LNCaP clone FGC (cell line): ENCODE results near the gene KCTD17.

Experiments used
- DNase-seq: peaks from one replicate; pipeline ENCODE4 v3.0.0-alpha.2; 2011; ENCODE audit warnings: low read depth
- H3K4me3 ChIP-seq: 2 replicates; pipeline ENCODE4 v1.5.1; 2011; ENCODE audit warnings: mild to moderate bottlenecking, low read depth, low read length, control low read depth
- TF ChIP-seq, protein P1 (sequence below): IDR thresholded peaks from 2 replicates; pipeline ENCODE4 v1.5.1; 2012; ENCODE audit warnings: mild to moderate bottlenecking; ENCODE audit not compliant: control insufficient read depth, insufficient read depth; ENCODE audit errors: extremely low read depth

Gene KCTD17

DNA sequence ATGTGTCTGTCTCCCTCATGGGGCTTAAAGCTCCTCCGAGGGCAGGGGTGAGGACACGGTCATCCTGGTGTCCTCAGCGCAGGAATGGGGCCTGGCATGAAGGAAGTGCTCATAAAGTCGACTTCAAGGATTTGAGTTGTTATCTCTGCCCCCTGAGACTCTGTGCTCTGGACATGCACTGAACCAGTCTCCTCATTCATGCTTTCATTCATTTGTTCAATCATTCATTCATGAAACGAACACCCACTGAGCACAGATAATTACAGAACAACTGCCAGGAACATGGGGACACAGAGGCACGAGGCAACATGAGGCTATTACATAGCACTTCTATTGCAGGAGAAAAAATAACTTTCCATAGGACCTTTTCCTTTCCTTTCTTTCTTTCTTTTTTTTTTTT, 41.5 kb downstream of the KCTD17 start:
- no peak for DNase-seq
- TF ChIP-seq, protein P1, sequence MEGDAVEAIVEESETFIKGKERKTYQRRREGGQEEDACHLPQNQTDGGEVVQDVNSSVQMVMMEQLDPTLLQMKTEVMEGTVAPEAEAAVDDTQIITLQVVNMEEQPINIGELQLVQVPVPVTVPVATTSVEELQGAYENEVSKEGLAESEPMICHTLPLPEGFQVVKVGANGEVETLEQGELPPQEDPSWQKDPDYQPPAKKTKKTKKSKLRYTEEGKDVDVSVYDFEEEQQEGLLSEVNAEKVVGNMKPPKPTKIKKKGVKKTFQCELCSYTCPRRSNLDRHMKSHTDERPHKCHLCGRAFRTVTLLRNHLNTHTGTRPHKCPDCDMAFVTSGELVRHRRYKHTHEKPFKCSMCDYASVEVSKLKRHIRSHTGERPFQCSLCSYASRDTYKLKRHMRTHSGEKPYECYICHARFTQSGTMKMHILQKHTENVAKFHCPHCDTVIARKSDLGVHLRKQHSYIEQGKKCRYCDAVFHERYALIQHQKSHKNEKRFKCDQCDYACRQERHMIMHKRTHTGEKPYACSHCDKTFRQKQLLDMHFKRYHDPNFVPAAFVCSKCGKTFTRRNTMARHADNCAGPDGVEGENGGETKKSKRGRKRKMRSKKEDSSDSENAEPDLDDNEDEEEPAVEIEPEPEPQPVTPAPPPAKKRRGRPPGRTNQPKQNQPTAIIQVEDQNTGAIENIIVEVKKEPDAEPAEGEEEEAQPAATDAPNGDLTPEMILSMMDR, result no peak
- H3K4me3 ChIP-seq, result no peak overlapping the region

DNA sequence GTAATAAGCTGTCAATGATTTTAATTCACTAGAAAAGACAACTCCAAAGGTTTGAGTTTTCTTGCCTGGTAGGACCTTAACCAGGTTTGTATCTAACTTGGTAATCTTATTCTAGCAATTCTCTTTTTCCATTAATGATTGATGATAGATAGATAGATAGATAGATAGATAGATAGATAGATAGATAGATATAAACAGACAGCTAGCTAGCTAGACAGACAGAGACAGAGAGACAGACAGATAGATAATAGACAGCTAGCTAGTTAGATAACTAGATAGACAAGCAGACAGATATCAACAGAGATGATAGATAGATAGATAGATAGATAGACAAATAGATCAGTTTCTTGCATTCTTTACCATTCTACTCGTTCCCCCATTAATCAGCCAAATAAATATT, 42.7 kb downstream of the KCTD17 start:
- TF ChIP-seq, protein P1, result no peak
- H3K4me3 ChIP-seq, result no peak overlapping the region
- no peak for DNase-seq

DNA sequence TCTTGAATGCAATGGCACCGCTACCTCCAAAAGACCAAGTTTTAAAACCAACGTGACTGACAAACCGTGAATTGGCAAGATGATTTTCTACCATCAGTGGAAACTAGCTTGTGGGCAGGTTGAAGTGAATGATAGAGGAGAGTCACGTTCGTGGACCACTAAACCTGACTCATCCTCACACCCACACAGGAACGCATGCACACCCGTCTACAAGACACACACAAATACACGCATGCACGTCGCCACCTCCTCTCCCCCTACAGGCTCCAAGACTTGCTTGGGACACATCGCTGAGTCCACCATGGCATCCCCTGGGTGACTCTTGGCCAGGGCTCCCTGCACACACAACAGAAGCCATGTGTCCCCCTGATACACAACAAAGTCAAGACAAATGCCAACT, 43.6 kb downstream of the KCTD17 start:
- TF ChIP-seq, protein P1, result no peak
- no peak overlapping the region for H3K4me3 ChIP-seq
- no peak for DNase-seq

DNA sequence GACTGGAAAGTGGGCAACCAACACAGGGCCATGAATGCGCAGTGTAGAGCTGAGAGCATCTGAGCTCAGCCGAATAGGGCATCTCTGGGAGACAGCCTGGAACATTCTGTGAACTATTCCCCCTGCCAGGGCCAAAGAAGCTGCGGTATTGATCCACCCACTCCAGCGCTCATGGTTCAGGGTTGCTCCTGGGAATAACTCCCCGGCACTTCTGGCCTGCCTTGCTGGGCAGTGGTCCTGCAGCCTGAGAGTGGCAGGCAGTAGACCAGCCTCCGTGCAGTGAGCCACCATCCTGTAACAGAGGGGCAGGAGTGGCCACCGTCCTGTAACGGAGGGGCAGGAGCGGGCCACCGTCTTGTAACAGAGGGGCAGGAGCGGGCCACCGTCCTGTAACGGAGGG, 45.8 kb downstream of the KCTD17 start:
- H3K4me3 ChIP-seq, result no peak overlapping the region
- TF ChIP-seq, protein P1, result no peak
- DNase-seq, result no peak

DNA sequence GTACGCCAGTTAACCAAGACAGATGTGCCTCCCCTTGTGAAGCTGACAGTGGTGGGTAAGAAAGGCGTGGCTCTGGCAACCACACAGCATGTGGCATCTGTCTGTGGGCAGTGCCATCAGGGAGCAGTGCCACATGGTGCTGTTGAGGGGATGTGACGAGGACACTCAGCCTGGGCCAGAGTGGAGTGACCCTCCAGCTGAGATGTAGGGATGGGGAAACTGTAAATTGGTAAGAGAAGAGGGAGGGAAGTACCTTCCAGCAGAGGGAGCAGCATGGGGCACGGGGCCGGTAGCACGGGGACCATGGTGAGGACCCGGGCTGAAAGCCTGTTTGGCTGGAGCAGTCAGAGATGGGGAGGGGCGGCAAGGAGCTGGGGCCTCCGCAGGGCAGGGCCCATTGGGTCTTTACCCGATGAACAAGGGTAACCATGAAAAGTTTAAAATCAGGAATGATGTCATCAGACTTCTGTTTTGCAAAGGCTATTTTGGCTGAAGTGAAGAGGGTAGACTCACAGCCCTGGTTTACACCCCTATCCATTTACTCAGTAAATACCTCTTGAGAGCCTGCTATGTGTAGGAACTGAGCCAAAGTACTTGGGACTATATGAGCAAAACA, 47.5 kb downstream of the KCTD17 start:
- TF ChIP-seq, protein P1, result 0 out of 2 replicates have a peak, but pooled peaks have one; percentile 7
- no peak for DNase-seq

DNA sequence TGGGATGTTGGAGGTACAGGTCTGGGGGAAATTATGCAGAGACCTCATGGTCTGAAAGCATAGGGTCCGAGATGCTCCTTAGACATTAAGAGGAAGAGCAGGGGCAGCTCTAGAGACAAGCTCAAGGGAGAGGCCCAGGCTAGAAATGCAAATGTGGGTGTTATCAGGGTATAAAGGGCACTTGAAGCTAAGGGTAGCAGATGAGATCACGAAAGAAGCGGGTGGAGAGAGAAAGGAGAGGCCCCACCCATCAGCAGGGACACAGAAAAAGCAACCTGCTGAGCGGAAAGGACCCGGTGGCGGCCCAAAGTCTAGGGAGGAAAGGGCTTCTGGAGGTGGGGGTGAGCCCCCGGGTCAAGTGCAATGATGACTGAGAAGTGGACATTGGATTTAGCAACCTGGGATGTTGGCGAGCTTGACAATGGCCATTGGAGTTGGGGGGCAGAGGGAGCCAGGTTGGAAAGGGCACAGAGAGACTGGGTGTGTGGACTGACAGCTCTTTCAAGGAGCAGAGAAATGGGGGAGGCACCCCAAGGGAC, 49.1 kb downstream of the KCTD17 start:
- TF ChIP-seq, protein P1, result no peak
- no peak overlapping the region for H3K4me3 ChIP-seq
- no peak for DNase-seq

More for the DNA sequence above, 47.5 kb downstream of the KCTD17 start:
- H3K4me3 ChIP-seq, result no peak overlapping the region
